ENCODE measurements around the gene ADRB2.

The ADRB2 gene

DNA sequence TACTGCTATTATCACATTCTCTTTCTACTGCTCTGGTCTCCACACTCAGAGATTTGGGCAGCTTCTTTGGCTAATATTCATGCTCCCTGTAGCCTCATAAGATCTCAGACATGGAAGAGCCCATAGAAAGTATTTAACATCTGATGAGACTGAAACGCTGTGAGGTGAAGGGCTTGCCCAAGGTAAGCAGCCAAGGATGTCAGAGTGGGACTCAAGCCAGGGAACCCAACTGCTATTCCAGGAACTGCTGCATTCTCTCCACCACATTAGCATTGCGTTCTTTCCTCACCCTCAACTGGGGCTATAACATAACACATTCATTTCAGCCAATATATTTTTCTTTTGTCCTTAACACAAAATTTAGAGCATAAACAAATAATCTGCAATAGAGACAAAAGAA, 3.8 kb downstream of the ADRB2 start:
- DNase-seq, result no peak

DNA sequence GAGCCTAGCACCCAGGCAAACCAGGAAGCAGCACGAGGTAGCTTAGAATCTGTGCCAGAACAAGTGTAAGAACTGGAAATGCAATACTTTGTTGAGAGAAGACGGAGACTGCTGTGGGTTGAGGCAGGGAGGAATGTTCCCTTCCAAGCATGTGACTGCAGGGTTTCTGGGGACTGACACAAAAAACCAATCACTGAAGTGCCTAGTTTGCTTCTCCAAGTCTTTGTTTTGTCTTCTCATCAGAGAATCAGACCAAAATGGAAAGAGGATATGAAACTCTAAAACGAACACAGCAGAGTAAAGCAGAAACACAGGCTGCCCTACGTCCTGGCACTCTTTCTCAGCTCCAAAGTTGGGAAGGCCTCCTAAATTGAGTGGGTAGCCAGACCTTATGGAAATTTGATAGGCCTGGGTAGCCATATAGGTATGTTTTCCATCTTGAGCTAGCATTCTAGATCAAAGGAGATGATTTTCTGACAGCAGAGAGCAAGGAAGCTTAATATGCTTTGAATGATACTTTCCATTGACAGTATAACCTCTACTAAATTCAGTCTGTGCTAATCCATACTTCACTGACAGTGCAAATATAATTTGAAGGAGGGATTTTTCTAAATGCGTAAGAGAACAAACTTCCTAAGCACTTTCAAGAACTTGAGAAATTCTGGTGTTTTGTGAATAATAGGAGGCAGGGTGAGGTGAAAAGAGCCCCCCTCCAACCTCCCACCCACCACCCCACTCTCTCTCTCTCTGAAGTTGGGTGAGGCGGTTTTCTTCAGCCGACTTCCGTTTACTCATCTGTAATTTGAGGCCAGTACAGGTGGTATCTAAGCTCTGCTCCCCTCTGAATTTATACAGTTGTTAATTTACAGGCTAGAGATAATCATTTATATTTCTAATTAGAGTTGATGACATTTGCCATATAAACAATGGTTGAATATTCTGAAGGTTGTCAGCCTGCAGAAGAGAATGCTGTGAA, 5.5 kb downstream of the ADRB2 start:
- DNase-seq, result peak in 7 of 51 donors; percentile 4 to 37 (median 15)

DNA sequence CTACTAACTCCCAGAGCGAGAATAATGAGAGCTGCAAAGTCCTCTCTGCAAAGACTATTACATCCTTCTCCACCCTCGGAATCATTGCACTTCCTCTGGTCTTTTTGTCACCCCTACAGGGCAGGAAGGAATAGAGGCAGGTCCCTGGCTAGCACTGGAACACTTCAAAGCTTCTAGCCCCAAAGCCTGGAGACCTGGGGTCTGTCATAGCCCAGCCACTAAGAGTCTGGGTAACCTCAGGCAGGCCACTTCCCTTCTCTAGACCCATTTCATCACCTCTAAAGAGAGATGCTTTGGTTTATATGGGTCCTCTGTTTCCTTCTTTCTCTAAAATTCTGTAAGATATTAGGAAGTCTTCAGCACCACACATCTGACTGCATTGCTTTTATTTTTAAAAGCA, 6.7 kb downstream of the ADRB2 start:
- no peak for DNase-seq

DNA sequence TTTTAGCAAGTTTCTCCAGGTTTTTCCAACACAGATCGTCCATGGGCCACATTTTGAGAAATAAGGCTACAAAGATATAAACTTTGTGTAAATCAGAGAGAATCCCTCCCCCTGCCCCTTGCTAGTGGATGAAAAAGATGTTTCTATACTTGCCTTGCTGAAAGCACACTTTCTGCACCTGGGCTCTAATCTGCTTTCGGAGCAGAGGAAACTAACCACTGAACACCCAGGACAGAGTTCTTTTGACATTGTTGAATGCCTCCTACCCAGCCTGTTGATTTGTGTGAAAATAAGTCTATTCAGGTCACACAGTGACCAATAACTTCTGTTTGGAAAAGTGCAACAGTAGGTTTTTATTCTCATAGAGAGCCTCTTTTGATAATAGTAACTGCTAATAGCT, 7.5 kb downstream of the ADRB2 start:
- DNase-seq, result no peak

DNA sequence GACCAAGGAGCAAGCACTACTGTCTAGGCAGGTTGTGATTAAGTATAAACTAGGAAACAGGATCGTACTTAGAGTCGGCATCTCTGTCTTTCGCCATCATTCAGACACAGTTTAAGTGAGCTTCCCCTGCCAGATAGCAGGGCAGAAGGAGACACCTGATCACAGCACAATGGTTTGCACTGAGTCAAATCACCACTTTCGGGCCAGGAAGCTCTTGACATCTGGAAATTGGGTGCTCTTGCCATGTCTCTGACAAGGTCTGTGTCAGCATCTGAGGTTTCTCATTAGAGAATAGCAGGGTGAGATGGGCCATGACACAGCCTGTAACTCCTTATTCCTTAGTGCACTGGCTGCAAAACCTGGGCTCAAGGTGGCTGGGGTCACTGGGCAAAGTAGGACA, 8.3 kb downstream of the ADRB2 start:
- no peak for DNase-seq

DNA sequence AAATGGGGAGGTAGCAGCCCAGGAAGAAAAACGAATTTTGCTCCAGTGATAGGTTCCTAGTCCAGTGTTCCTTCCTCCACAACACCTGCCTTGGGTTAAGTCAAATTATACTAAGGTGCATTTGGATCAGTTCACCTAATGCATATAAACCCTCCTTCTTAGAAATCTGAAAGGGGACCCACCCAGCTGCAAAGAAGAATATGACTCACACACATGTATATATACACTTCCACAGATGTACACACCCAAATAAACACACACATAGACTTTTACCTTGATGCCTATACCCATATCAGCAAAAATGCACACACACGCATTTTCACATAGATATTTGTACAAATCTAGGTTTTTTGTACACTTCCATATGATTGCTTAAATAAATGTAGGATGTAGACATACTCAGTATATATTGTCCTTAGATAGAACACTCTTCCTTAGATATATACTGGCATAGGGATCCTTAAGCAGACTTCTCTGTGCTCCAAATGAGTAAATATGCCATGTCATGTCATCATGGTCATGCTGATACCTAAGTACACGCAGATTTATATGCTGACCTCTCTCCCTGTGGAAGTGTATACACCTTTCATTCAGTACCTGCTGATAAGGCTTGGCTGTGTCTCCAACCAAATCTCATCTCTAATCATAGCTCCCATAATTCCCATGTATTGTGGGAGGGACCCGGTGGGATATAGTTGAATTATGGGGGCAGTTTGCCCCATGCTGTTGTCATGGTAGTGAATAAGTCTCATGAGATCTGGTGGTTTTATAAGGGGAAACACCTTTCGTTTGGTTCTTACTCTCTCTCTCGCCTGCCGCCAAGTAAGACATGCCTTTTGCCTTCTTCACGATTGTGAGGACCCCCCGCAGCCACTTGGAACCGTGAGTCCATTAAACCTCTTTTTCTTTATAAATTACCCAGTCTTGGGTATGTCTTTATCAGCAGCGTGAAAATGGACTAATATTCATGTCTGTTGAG, 10.2 kb downstream of the ADRB2 start:
- DNase-seq, result no peak

DNA sequence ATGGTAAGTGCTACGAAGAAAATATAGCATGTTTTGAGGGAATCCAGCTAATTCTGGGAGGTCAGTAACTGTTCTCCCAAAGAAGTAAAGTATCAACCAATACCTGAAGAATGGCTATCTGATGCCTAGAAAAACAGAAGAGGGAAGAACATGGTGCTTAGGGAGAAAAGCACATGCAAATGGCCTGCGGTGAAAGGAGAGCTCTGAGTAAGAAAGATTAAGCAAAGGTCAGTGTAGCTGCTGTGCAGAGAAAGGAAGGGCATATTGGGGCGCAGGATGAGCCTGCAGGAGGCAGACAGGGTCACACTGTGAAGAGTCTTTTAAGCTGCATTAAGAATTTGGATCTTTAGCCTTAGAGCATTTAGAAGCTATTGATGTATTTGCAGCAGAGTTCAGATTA, 11.0 kb downstream of the ADRB2 start:
- DNase-seq, result no peak

DNA sequence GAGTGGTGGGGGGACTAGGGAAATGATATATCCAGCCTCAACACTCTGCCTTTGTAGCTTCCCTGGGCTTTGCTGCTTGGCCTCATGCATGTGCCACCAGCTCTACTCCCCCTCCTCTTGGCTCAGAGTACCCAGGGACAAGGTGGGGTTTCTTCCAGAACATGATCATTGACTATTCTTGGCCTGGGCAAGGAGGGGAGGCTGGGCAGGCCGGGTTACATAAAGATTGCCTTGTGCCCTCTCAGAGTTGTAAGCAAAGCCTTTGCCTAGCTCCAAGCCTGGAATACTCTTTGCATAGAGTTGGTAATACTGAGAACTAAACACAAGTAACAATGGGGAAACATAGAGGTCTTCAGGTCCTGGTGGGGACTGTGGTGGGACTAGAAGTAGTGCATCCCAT, 11.9 kb downstream of the ADRB2 start:
- DNase-seq, result no peak

DNA sequence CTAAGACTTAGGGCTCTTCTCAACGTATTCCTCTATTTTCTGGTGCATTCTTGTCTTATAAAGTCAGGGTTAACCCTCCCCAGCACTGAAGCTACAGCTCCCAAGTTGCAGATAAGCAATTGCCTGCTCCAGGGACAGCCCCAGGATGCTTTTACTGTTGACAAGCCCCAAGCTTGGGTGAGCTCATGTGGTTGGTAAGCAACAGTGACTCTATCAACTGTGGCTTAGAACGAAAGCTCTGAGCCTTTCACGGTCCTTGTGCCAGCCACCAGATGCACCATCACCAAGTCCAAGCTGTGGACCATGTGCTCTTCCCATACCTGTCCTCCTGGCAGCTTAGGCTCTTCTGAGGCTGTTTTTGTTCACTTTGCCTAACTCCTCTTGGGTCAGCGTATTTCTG, 13.5 kb downstream of the ADRB2 start:
- DNase-seq, result no peak

DNA sequence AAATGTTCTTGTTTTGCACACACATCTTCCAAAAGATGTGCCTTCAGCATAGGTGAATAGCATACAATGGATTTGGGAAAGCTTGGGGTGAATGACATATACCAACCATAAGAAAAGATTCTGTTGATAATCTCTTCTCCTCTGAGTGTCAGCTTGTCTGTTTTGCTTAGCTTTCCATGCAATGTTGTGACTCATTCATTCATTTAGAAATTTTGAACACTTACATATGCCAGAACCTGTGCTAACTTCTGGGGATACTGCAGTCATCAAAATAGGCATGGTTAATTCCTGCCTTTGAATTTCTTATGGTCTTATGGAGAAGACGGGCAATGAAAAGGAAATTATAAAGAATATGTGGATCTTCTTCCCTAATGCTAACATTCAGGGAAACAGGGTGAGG, 14.1 kb downstream of the ADRB2 start:
- no peak for DNase-seq

DNA sequence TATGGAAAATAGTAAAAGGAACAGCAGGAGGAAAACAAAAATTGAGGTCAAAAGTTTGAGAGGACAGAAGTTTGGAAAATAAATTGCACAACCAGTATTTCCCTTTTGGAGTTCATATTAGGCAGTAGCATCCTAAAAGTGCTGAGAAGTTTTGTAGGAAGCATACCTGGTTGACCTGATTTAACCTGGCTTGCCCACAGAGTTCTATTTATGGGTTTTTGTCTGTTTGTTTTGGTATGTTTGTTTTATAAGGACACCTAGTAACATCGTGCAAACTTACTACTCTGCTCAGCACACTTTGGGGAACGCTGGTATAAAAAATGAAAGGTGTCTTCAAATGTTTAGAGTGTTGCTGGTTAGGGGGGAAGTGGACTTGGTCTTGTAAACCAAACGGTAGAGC, 15.1 kb downstream of the ADRB2 start:
- no peak for DNase-seq

DNA sequence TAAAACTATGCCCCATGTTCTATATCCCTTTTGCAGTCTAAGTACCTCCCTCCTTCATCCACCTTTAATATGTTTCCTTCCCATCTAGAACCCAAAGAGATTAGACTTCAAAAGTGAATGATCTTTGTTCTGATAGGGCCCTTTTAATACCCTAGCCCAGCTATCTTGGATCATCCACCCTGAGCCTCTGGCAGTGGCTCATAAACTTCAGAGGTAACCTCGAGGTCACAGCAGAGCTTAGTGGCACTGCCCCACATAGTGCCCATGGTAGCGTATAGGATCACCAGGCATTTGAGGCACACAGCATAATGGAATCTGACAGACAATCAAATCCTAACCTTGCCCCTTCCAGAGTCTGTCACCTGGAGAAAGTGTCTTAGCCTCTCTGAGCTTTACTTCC, 15.8 kb downstream of the ADRB2 start:
- DNase-seq, result no peak

DNA sequence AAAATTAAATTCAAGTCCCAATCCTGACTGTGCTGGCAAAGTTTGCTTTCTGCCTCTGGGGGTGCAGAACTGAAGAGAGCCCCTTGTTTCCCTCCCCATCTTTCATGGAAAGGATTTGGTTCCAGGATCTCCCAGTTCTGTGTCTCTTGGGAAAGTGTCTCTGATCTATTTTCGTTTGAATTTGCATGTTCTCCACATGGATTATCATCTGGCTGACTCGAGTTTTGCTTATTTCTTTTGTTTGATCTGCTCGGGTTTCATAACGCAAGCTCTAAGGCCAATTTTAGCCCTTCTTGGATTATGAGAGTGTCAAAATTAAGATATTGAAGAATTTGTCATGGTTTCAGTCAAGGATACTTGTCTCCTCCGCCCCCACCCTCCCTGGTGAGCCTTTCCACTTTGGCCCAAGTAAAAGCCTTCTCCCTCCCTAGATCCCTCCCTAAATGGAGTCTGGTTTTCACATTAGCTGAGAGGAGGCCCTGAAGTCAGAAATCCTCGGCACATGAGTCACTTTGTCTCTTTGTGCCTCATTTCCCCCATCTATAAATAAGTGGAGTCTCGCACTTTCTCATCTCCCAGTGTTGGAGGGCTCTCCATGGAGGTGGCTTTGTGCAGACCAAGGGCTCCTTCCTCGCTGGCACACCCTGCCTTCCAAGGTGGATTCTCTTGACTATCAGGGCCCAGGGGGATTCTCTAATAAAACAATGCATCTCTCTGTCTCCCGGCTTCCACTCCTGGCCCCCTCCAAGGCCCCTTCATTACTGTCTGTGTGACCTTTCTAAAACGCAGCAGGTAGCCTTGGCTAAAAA, 17.3 kb downstream of the ADRB2 start:
- no peak for DNase-seq

DNA sequence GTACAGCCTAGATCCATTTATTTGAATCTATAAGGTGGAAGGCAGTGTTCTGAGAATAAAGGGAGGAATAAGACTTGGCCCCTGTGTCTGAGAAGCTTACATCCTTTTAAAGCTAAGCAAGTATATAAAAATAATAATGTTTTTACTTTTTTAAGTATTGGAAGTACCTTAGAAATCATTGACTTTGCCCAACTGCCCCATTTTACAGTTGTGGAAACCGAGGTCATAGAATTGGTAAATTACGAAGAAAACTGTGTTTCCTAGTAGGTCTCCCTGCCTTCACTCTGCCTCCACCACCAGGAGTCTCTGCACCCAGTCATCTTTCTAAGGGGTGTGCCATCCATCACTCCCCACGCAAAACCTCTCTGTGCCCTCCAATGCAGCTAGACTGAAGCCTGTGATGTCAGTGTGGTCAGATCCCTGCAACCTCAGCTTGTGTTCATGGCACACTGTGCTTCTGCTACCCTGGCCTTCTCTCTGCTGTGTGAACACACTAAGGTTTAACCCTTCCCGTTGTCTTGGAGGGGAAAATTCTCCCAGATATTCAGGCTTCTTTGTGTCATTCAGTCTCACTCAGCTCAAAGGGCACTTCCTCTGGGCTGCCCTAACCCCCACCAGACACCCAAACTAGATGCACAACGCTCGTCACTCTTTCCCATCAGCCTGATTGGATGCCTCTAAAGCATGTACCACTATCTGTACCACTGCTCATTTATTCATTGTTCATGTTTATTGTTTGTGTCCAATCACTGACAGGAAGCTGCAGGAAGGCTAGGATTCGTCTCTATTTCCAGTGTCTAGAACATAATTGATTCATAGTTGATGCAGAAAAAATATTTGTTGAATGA, 18.2 kb downstream of the ADRB2 start:
- no peak for DNase-seq

DNA sequence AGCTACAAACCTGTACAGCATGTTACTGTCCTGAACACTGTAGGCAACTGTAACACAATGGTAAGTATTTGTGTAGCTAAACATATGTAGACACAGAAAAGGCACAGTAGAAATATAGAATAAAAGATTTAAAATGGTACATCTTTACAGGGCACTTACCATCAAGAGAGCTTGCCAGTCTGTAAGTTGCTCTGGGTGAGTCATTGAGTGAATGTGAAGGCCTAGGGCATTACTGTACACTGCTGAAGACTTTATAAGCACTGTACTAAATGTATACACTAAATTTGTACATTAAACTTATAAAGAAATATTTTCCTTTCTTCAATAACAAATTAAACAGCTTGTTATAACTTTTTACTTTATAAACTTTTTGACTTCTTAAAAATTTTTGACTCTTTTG, 20.5 kb downstream of the ADRB2 start:
- DNase-seq, result no peak

DNA sequence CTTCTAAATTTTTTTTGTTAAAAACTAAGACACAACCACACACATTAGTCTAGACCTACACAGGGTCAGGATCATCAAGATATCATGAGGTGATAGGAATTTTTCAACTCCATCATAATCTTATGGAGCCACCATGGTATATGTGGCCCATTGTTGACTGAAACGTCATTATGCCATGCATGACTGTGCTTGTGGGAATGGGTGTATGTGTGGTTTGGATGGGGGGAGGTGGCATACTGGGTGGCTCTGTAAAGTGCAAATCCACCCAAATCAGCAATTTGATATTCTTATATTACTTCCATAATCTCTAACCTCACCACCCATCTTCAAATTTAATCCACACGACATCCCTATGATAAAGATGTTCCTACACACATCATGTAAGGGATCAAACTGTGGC, 21.0 kb downstream of the ADRB2 start:
- no peak for DNase-seq

DNA sequence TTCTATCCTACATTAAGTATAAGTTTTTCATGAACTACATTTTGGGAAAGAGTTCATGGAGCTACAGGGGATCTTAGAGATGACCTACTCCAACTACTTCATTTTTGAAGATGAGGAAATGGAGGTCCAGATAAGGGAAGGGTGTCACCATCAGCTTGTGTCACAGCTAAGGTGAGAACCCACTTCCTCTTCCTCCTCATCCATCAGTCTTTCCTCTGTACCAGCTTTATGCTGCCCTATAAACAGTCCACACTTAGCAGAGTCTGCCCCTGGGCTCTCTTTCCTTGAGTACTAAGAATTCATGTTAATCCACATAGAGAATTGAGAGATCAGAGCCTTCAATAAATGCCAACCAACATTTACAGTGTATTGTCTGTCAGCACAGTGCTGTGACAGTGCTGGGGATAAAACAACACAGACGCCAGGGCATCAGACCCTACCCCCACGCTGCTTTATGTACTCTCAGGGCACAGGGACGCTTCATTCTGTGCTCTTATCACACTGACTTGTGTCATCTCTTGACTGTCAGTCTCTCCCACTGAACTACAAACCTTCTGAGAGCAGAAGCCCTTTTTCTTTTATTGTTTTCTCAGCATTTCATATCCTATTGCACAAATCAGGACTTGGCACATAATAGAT, 22.1 kb downstream of the ADRB2 start:
- DNase-seq, result no peak

DNA sequence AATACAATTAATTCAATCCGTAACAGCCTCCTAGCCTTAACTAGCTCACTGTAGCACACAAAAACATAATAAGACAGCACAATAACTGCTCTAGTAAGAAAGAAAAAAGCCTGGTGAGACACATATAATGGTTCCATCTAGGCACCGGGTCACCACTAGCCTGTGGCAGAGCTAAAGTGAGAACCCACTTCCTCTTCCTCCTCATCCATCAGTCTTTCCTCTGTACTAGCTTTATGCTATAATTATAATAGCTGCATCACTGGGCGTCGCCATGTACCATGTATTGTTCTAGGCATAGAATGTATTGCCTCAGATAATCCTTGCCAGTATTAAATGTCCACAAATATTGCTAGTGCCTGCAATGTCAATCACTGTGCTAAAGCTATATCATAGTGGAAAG, 23.1 kb downstream of the ADRB2 start:
- DNase-seq, result no peak

DNA sequence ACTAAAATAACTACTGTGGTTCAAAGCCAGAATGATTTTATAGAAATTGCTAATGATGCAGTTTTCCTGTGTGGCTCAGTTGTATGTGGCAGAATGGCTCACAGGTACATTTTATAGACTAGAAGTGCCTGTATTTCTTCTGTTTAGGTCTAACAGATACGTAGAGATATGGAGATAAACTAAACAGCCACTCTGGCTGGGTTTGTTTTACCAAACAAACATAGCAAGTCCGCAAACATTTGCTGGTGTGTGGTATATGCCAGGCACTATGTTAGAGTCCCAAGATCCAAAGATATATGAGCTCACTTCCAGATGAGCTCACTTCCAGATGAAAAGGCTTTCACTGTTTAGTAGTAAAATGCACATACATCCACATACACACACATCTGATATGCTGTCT, 24.4 kb downstream of the ADRB2 start:
- no peak for DNase-seq

DNA sequence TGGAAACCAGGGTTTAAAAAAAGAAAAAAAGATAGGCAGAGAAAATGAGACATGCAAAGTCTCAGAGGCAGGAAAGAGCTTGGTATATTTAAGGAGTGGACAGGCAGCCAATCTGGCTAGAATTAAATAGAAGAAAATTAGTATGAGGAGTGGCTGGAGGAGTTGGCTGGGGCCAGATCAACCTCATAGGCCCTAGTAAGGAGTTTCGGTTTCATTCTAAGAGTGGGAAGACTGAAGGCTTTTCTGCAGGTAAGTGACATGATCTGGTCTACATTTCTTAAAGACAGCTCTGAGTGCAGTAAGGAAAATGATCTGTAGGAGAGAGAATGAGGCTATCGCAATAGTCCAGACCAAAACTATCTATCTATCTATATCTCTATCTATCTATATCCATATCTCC, 27.5 kb downstream of the ADRB2 start:
- no peak for DNase-seq
